ENCODE data around the gene COL4A1. TPM values are rescaled to one million over a fixed set of nuclear protein-coding genes. Genes with fewer than 3 reads are reported as not detected.

Gene COL4A1
- total RNA-seq, 1 experiment from 2014 or later: 269 TPM

- DNase-seq: no peak
- no peak overlapping the region for H3K27ac ChIP-seq
- H3K36me3 ChIP-seq: peaks cover 21% of the 10 kb centered on the region
- no peak overlapping the region for H3K4me3 ChIP-seq
- 0 out of 2 replicates have a peak, but pooled peaks cover 2% of the 10 kb centered on the region for H3K9me3 ChIP-seq (replicated peaks)
- peaks cover 6% of the 10 kb centered on the region for H3K4me1 ChIP-seq
- H3K27me3 ChIP-seq: no peaks in the 10 kb centered on the region
Observed at GRCh38 chr13:110302997-110303396, 4.0 kb downstream of the COL4A1 start.

GRCh38 chr13:110301606-110302553, 5.1 kb downstream of the COL4A1 start:
- H3K27ac ChIP-seq: no peak overlapping the region
- H3K36me3 ChIP-seq: peaks cover 26% of the 10 kb centered on the region
- no peaks in the 10 kb centered on the region for H3K27me3 ChIP-seq
- DNase-seq: no peak
- 0 out of 2 replicates have a peak, but pooled peaks cover 3% of the 10 kb centered on the region for H3K9me3 ChIP-seq (replicated peaks)
- H3K4me3 ChIP-seq: no peak overlapping the region
- peaks cover 6% of the 10 kb centered on the region for H3K4me1 ChIP-seq

- Histone ChIP-seq H3K9me3 (replicated peaks) (0 out of 2 replicates have a peak, but pooled peaks cover 3% of the 10 kb centered on the region), H3K27ac (no peak overlapping the region), H3K27me3 (no peaks in the 10 kb centered on the region), H3K36me3 (peaks cover 28% of the 10 kb centered on the region), H3K4me3 (no peak overlapping the region), H3K4me1 (peaks cover 6% of the 10 kb centered on the region)
- no peak for DNase-seq
Observed at GRCh38 chr13:110301083-110301482, 5.9 kb downstream of the COL4A1 start.

GRCh38 chr13:110300090-110300815, 6.7 kb downstream of the COL4A1 start:
- no peak for DNase-seq
- H3K4me1 ChIP-seq: peaks cover 5% of the 10 kb centered on the region
- no peaks in the 10 kb centered on the region for H3K27me3 ChIP-seq
- H3K36me3 ChIP-seq: peaks cover 28% of the 10 kb centered on the region
- H3K4me3 ChIP-seq: no peak overlapping the region
- no peak overlapping the region for H3K27ac ChIP-seq
- H3K9me3 ChIP-seq (replicated peaks): 0 out of 2 replicates have a peak, but pooled peaks cover 3% of the 10 kb centered on the region

- H3K4me1 ChIP-seq: no peaks in the 10 kb centered on the region; the same call in none of the 2 replicates
- H3K4me3 ChIP-seq: no peak overlapping the region
- H3K27me3 ChIP-seq: no peaks in the 10 kb centered on the region
- peaks cover 28% of the 10 kb centered on the region for H3K36me3 ChIP-seq
- DNase-seq: no peak
- no peak overlapping the region for H3K27ac ChIP-seq
- 0 out of 2 replicates have a peak, but pooled peaks cover 3% of the 10 kb centered on the region for H3K9me3 ChIP-seq (replicated peaks)
Observed at GRCh38 chr13:110299283-110299840, 7.6 kb downstream of the COL4A1 start.

- H3K36me3 ChIP-seq: peaks cover 24% of the 10 kb centered on the region
- no peak overlapping the region for H3K4me3 ChIP-seq
- H3K4me1 ChIP-seq: no peaks in the 10 kb centered on the region; the same call in none of the 2 replicates
- no peaks in the 10 kb centered on the region for H3K27me3 ChIP-seq
- H3K27ac ChIP-seq: no peak overlapping the region
- H3K9me3 ChIP-seq (replicated peaks): 0 out of 2 replicates have a peak, but pooled peaks cover 3% of the 10 kb centered on the region
- DNase-seq: no peak
Observed at GRCh38 chr13:110298505-110299282, 8.3 kb downstream of the COL4A1 start.

GRCh38 chr13:110297766-110298504, 9.0 kb downstream of the COL4A1 start:
- no peak overlapping the region for H3K27ac ChIP-seq
- DNase-seq: no peak
- no peak overlapping the region for H3K4me3 ChIP-seq
- H3K36me3 ChIP-seq: peaks cover 18% of the 10 kb centered on the region
- H3K4me1 ChIP-seq: no peaks in the 10 kb centered on the region; the same call in none of the 2 replicates
- H3K9me3 ChIP-seq (replicated peaks): 0 out of 2 replicates have a peak, but pooled peaks cover 3% of the 10 kb centered on the region
- no peaks in the 10 kb centered on the region for H3K27me3 ChIP-seq

- H3K27me3 ChIP-seq: no peaks in the 10 kb centered on the region
- no peak overlapping the region for H3K4me3 ChIP-seq
- H3K4me1 ChIP-seq: no peaks in the 10 kb centered on the region; the same call in none of the 2 replicates
- 0 out of 2 replicates have a peak, but pooled peaks cover 3% of the 10 kb centered on the region for H3K9me3 ChIP-seq (replicated peaks)
- H3K36me3 ChIP-seq: peaks cover 18% of the 10 kb centered on the region
- DNase-seq: no peak
- H3K27ac ChIP-seq: no peak overlapping the region
Observed at GRCh38 chr13:110297011-110297410, 9.9 kb downstream of the COL4A1 start.

GRCh38 chr13:110294622-110295021, 12.3 kb downstream of the COL4A1 start:
- Histone ChIP-seq H3K4me3 (no peak overlapping the region), H3K9me3 (replicated peaks) (0 out of 2 replicates have a peak, but pooled peaks cover 3% of the 10 kb centered on the region), H3K4me1 (no peaks in the 10 kb centered on the region; the same call in 1 of the 2 replicates), H3K27ac (no peak overlapping the region), H3K36me3 (peaks cover 14% of the 10 kb centered on the region; the same call in 1 of the 2 replicates), H3K27me3 (no peaks in the 10 kb centered on the region)
- DNase-seq: no peak

GRCh38 chr13:110294146-110294545, 12.8 kb downstream of the COL4A1 start:
- Histone ChIP-seq H3K27me3 (no peaks in the 10 kb centered on the region), H3K4me1 (no peaks in the 10 kb centered on the region; the same call in 1 of the 2 replicates), H3K4me3 (no peak overlapping the region), H3K27ac (no peak overlapping the region), H3K9me3 (replicated peaks) (0 out of 2 replicates have a peak, but pooled peaks cover 3% of the 10 kb centered on the region), H3K36me3 (peaks cover 18% of the 10 kb centered on the region; the same call in 1 of the 2 replicates)
- no peak for DNase-seq

GRCh38 chr13:110293649-110294048, 13.3 kb downstream of the COL4A1 start:
- H3K36me3 ChIP-seq: peaks cover 17% of the 10 kb centered on the region; the same call in 1 of the 2 replicates
- no peak overlapping the region for H3K4me3 ChIP-seq
- no peaks in the 10 kb centered on the region for H3K27me3 ChIP-seq
- H3K4me1 ChIP-seq: no peaks in the 10 kb centered on the region; the same call in 1 of the 2 replicates
- 0 out of 2 replicates have a peak, but pooled peaks cover 3% of the 10 kb centered on the region for H3K9me3 ChIP-seq (replicated peaks)
- no peak overlapping the region for H3K27ac ChIP-seq
- no peak for DNase-seq

- H3K27me3 ChIP-seq: no peaks in the 10 kb centered on the region
- no peak overlapping the region for H3K27ac ChIP-seq
- H3K36me3 ChIP-seq: peaks cover 13% of the 10 kb centered on the region; the same call in 1 of the 2 replicates
- 0 out of 2 replicates have a peak, but pooled peaks cover under 1% of the 10 kb centered on the region for H3K9me3 ChIP-seq (replicated peaks)
- DNase-seq: no peak
- no peaks in the 10 kb centered on the region; the same call in 1 of the 2 replicates for H3K4me1 ChIP-seq
- no peak overlapping the region for H3K4me3 ChIP-seq
Observed at GRCh38 chr13:110293037-110293436, 13.9 kb downstream of the COL4A1 start.

- H3K9me3 ChIP-seq (replicated peaks): no peaks in the 10 kb centered on the region
- peaks cover 6% of the 10 kb centered on the region; the same call in 1 of the 2 replicates for H3K36me3 ChIP-seq
- H3K27me3 ChIP-seq: no peaks in the 10 kb centered on the region
- no peak for DNase-seq
- no peaks in the 10 kb centered on the region; the same call in 1 of the 2 replicates for H3K4me1 ChIP-seq
- H3K27ac ChIP-seq: no peak overlapping the region
- H3K4me3 ChIP-seq: no peak overlapping the region
Observed at GRCh38 chr13:110291286-110291685, 15.7 kb downstream of the COL4A1 start.
